Panc1 (cell line): ENCODE data around the gene DGLUCY. TPM values are rescaled to one million over a fixed set of nuclear protein-coding genes. Genes with fewer than 3 reads are reported as not detected.

Experiments
- ATAC-seq: fragments of 200-7000 bp; cut with Tn5 transposase; 2 replicates; pipeline ENCODE4 v1.9.1; 2020; ENCODE audit warnings: mild to moderate bottlenecking, moderate library complexity
- BruUV-seq: library from RNA; stranded (reverse); fragments of 400-500 nt; replicated peaks from 2 replicates; lab custom pipeline; 2021; lab: Mats Ljungman, UMichigan
- CTCF ChIA-PET: fragments of 300-600 bp; sonication (Branson Sonifier 250); formaldehyde crosslinking; loops from one replicate; lab custom pipeline; 2022; ENCODE audit warnings: antibody characterized with exemption; lab: Charles Lee
- POLR2A ChIA-PET: fragments of 300-600 bp; sonication (Branson Sonifier 250); formaldehyde crosslinking; loops from one replicate; lab custom pipeline; 2022; ENCODE audit warnings: antibody characterized with exemption; lab: Charles Lee
- DNase-seq: peaks from one replicate; pipeline ENCODE4 v3.0.0-alpha.2; 2010; ENCODE audit warnings: low read depth, low spot score
- H3K27ac ChIP-seq: 2 replicates; pipeline ENCODE4 v1.5.1; 2011; ENCODE audit warnings: mild to moderate bottlenecking, low read length, inconsistent platforms
- H3K27me3 ChIP-seq: fragments of 200-500 bp; sonication (Bioruptor generic); 2 replicates; pipeline ENCODE4 v1.6.0; 2014; ENCODE audit warnings: low read length, inconsistent platforms; ENCODE audit not compliant: control insufficient read depth, insufficient read depth
- H3K36me3 ChIP-seq: fragments of 200-500 bp; sonication (Bioruptor generic); 2 replicates; pipeline ENCODE4 v1.5.1; 2014; ENCODE audit warnings: inconsistent platforms, mild to moderate bottlenecking, low read length, moderate library complexity; ENCODE audit not compliant: control insufficient read depth, insufficient read depth
- H3K4me1 ChIP-seq: 2 replicates; pipeline ENCODE4 v1.5.1; 2011; ENCODE audit warnings: inconsistent platforms, mild to moderate bottlenecking, low read length, moderate library complexity; ENCODE audit not compliant: control insufficient read depth, insufficient read depth
- H3K4me3 ChIP-seq, 2 experiments: 2 replicates each; pipeline ENCODE4 v1.5.1; 2011 to 2012; ENCODE audit warnings: low read depth in 2 of 2, low read length in 2 of 2, mild to moderate bottlenecking in 2 of 2, inconsistent platforms in 1 of 2, moderate library complexity in 1 of 2
- H3K9me3 ChIP-seq: fragments of 200-500 bp; sonication (Bioruptor generic); 2 replicates; pipeline ENCODE4 v1.5.1; 2014; ENCODE audit warnings: low read depth, mild to moderate bottlenecking, inconsistent platforms, low read length, moderate library complexity; ENCODE audit not compliant: control insufficient read depth, insufficient read depth
- POLR2AphosphoS5 ChIP-seq: IDR thresholded peaks from 2 replicates; pipeline ENCODE4 v1.6.1; 2012; ENCODE audit warnings: mild to moderate bottlenecking, low read depth, low read length, moderate library complexity
- SIN3A ChIP-seq: IDR thresholded peaks from 2 replicates; pipeline ENCODE4 v1.6.1; 2012; ENCODE audit warnings: low read depth, mild to moderate bottlenecking, low read length, moderate library complexity, borderline replicate concordance; ENCODE audit not compliant: insufficient read depth
- TCF7L2 ChIP-seq: IDR thresholded peaks from 2 replicates; pipeline ENCODE4 v1.6.1; 2011; ENCODE audit warnings: mild to moderate bottlenecking, low read depth, low read length, inconsistent platforms
- in situ Hi-C: cut with HindIII; loops from 2 replicates; pipeline ENCODE4 v1.10.0; 2016; ENCODE audit warnings: low sequenced_read_pairs, low pct_unique_long_range_greater_than_20kb
- intact Hi-C: fragments of 100-400 bp; cut with micrococcal nuclease; formaldehyde crosslinking; loops from one replicate; pipeline ENCODE4 v1.10.0; 2022; ENCODE audit not compliant: unreplicated experiment
- total RNA-seq: library from RNA; stranded (reverse); gene quantifications from one replicate; pipeline ENCODE4 v1.2.1, GENCODE V29; 2021; ENCODE audit not compliant: unreplicated experiment
- TF ChIP-seq, protein P1 (sequence below): fragments of 450-650 bp; IDR thresholded peaks from 2 replicates; pipeline ENCODE4 v1.5.1; 2017; ENCODE audit warnings: mild to moderate bottlenecking
- TF ChIP-seq, protein P2 (sequence below), 2 experiments: IDR thresholded peaks; 2 replicates each; pipeline ENCODE4 v1.6.1; 2011 to 2012; ENCODE audit warnings: low read depth in 2 of 2, control low read depth in 1 of 2, low read length in 1 of 2, mild to moderate bottlenecking in 1 of 2, moderate library complexity in 1 of 2; ENCODE audit not compliant: insufficient read depth in 1 of 2

DGLUCY gene
- total RNA-seq, 1 experiment from 2014 or later: 21.3 TPM

- no peak overlapping the region for H3K27ac ChIP-seq
- H3K4me1 ChIP-seq: no peaks in the 10 kb centered on the region
- no peak for ATAC-seq
- H3K36me3 ChIP-seq: no peaks in the 10 kb centered on the region
- DNase-seq: no peak
- in situ Hi-C loops (no loop called here), intact Hi-C loops (no loop called here)
- H3K27me3 ChIP-seq: no peaks in the 10 kb centered on the region; the same call in 1 of the 2 replicates
- ChIA-PET POLR2A (no interaction called here), CTCF (interaction anchor here (0.6 kb wide), 1 partner anchor 33 kb away, joined by 4 read pairs; no protein-coding TSS in a partner anchor)
- H3K4me3 ChIP-seq: no peak overlapping the region
- no TSS peak for BruUV-seq
- TF ChIP-seq POLR2AphosphoS5 (no peak), TCF7L2 (no peak), SIN3A (no peak)
- TF ChIP-seq, protein P1, sequence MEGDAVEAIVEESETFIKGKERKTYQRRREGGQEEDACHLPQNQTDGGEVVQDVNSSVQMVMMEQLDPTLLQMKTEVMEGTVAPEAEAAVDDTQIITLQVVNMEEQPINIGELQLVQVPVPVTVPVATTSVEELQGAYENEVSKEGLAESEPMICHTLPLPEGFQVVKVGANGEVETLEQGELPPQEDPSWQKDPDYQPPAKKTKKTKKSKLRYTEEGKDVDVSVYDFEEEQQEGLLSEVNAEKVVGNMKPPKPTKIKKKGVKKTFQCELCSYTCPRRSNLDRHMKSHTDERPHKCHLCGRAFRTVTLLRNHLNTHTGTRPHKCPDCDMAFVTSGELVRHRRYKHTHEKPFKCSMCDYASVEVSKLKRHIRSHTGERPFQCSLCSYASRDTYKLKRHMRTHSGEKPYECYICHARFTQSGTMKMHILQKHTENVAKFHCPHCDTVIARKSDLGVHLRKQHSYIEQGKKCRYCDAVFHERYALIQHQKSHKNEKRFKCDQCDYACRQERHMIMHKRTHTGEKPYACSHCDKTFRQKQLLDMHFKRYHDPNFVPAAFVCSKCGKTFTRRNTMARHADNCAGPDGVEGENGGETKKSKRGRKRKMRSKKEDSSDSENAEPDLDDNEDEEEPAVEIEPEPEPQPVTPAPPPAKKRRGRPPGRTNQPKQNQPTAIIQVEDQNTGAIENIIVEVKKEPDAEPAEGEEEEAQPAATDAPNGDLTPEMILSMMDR: no peak
- TF ChIP-seq, protein P2, sequence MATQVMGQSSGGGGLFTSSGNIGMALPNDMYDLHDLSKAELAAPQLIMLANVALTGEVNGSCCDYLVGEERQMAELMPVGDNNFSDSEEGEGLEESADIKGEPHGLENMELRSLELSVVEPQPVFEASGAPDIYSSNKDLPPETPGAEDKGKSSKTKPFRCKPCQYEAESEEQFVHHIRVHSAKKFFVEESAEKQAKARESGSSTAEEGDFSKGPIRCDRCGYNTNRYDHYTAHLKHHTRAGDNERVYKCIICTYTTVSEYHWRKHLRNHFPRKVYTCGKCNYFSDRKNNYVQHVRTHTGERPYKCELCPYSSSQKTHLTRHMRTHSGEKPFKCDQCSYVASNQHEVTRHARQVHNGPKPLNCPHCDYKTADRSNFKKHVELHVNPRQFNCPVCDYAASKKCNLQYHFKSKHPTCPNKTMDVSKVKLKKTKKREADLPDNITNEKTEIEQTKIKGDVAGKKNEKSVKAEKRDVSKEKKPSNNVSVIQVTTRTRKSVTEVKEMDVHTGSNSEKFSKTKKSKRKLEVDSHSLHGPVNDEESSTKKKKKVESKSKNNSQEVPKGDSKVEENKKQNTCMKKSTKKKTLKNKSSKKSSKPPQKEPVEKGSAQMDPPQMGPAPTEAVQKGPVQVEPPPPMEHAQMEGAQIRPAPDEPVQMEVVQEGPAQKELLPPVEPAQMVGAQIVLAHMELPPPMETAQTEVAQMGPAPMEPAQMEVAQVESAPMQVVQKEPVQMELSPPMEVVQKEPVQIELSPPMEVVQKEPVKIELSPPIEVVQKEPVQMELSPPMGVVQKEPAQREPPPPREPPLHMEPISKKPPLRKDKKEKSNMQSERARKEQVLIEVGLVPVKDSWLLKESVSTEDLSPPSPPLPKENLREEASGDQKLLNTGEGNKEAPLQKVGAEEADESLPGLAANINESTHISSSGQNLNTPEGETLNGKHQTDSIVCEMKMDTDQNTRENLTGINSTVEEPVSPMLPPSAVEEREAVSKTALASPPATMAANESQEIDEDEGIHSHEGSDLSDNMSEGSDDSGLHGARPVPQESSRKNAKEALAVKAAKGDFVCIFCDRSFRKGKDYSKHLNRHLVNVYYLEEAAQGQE (IDR thresholded peaks at IDR 0.05; ENCODE audit: insufficient read depth in 1 of 2, low read depth in 2 of 2, low read length in 1 of 2): no peak
- H3K9me3 ChIP-seq: no peaks in the 10 kb centered on the region
These were observed 122.0 kb downstream of the DGLUCY start for GRCh38 chr14:91235841-91236240.

DNA sequence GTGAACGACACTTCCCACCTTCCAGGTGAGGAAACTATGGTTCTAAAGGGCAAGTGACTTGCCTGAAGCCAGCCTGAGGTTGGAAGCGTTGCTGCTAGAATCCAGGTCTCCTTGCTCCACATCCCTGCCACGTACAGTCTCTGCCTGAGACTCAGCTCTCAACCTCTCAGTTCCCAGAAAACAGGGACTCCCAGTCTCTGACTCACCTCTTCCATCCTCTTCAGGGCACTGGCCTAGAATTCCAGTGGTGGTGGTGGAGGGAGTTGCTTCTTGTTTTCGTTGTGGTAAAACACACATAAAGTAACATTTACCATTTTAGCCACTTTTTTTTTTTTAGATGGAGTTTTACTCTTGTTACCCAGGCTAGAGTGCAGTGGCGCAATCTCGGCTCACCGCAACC is 123.3 kb downstream of the DGLUCY start:
- H3K27me3 ChIP-seq: no peaks in the 10 kb centered on the region; the same call in 1 of the 2 replicates
- H3K27ac ChIP-seq: no peak overlapping the region
- TF ChIP-seq SIN3A: no peak
- TF ChIP-seq TCF7L2: no peak
- no peak for TF ChIP-seq POLR2AphosphoS5
- H3K36me3 ChIP-seq: no peaks in the 10 kb centered on the region
- no peaks in the 10 kb centered on the region for H3K4me1 ChIP-seq
- ChIA-PET CTCF (no interaction called here), POLR2A (interaction anchor here (0.6 kb wide), 1 partner anchor 60 kb away, joined by 3 read pairs; no protein-coding TSS in a partner anchor)
- no TSS peak for BruUV-seq
- no peaks in the 10 kb centered on the region for H3K9me3 ChIP-seq
- ATAC-seq: no peak
- DNase-seq: no peak
- intact Hi-C loops (no loop called here), in situ Hi-C loops (no loop called here)
- no peak overlapping the region for H3K4me3 ChIP-seq

DNA sequence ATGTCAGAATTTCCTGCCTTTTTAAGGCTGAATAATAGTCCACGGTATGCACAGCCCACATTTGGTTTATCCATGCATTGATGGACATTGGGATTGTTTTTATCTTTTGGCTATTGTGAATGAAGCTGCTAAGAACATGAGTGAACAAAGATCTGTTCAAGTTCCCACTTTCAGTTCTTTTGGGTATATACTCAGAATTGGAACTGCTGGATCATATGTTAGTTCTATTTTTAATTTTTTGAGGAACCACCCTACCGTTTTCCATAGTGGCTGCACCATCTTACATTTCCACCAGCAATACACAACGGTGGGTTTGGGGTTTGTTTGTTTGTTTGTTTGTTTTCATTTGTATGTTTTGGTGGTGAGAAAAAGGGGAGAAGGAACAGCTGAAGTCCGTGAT is 124.2 kb downstream of the DGLUCY start:
- no TSS peak for BruUV-seq
- no peak overlapping the region for H3K27ac ChIP-seq
- no peak overlapping the region for H3K4me3 ChIP-seq
- in situ Hi-C loops (no loop called here), intact Hi-C loops (no loop called here)
- H3K9me3 ChIP-seq: no peaks in the 10 kb centered on the region
- TF ChIP-seq SIN3A: no peak
- TF ChIP-seq TCF7L2: no peak
- TF ChIP-seq, protein P2 (IDR thresholded peaks at IDR 0.05; ENCODE audit: insufficient read depth in 1 of 2, low read depth in 2 of 2, low read length in 1 of 2): no peak
- no peak for TF ChIP-seq POLR2AphosphoS5
- TF ChIP-seq, protein P1: no peak
- DNase-seq (no peak), ATAC-seq (no peak)
- ChIA-PET POLR2A (no interaction called here), CTCF (no interaction called here)
- no peaks in the 10 kb centered on the region for H3K36me3 ChIP-seq
- no peaks in the 10 kb centered on the region; the same call in 1 of the 2 replicates for H3K27me3 ChIP-seq
- H3K4me1 ChIP-seq: no peaks in the 10 kb centered on the region
